HUES6 (cell line): Measurements from ENCODE around the gene MIR17HG.

ENCODE experiments used
- H3K27ac ChIP-seq: 2 replicates; pipeline ENCODE4 v1.7.0; 2013; ENCODE audit warnings: low read depth, mild to moderate bottlenecking, low read length, inconsistent platforms
- H3K27me3 ChIP-seq: 2 replicates; pipeline ENCODE4 v1.6.1; 2013; ENCODE audit warnings: low read length; ENCODE audit not compliant: control insufficient read depth, insufficient read depth
- H3K36me3 ChIP-seq: 2 replicates; pipeline ENCODE4 v1.6.1; 2013; ENCODE audit warnings: low read length; ENCODE audit not compliant: control insufficient read depth, insufficient read depth
- H3K4me1 ChIP-seq: 2 replicates; pipeline ENCODE4 v1.6.1; 2013; ENCODE audit warnings: low read length; ENCODE audit not compliant: control insufficient read depth, insufficient read depth
- H3K4me3 ChIP-seq: 2 replicates; pipeline ENCODE4 v1.5.1; 2013; ENCODE audit warnings: low read depth, low read length
- H3K9ac ChIP-seq: one replicate; pipeline ENCODE4 v1.6.1; 2013; ENCODE audit warnings: mild to moderate bottlenecking, low read length
- H3K9me3 ChIP-seq: 2 replicates; pipeline ENCODE4 v1.6.1; 2013; ENCODE audit warnings: low read depth, low read length; ENCODE audit not compliant: control insufficient read depth, insufficient read depth

Gene MIR17HG

DNA sequence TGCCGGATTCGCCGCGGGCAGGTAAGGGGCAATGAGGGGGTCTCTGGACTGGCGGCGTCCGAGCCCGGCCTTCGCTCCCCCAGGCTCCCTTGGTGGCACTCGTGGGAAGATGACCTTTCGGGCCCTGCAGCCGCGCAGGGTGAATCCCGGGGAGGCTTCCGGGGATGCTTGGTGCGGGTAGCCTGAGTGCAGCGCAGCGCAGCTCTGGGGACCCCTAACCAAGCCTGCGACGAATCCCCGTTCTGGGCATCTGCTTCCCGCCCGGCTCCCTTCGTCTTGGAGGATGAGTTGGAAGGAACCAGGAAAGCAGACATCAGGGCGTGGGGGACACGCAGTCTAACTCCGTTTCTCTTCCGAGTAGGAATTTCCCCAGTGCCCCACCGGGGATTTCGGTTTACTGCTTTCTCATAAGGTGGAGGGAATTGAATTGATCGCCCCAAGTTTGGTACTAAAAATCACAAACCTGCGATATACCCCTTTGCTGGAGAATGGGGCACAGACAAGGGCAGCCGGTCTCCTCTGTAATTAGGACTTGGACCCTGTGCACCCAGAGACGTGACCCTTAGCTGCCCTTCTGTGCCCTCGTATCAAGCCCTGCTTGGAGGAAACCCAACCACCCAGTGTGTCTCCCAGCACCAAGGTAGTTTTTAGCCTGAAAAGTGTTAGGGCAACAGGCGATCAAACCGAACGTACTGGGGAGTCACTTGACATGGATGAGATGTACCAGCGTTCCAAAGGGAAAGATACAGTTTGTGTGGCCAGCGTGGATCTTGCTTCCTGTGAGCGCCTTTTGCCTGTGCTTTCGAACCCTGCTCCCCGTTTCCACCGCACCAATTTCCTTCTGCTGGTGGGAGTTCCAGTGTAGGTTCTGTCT is 51.9 kb downstream of the MIR17HG start:
- no peaks in the 10 kb centered on the region for H3K9me3 ChIP-seq
- peak overlapping the region; percentile 23 for H3K9ac ChIP-seq
- H3K27me3 ChIP-seq = peaks cover 75% of the 10 kb centered on the region
- H3K4me3 ChIP-seq = peak overlapping the region; percentile 75
- no peaks in the 10 kb centered on the region for H3K4me1 ChIP-seq
- H3K27ac ChIP-seq = no peak overlapping the region
- H3K36me3 ChIP-seq = no peaks in the 10 kb centered on the region

DNA sequence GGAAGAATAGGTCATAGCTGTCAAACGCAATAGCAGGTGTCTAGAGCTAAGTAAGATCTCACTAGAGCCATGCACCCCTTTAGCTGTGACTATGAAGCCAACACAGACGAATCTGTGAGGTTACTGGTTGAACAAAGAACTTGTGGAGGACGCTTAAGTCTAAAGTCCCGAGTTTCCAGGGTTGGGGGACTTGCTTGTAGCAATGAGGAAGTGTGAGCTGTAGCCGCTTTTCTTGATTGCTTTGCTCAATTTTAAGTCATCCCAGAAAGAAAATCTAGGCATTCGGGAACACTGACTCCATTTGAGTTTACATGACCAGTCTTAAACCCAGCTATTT is 52.5 kb downstream of the MIR17HG start:
- peaks cover 71% of the 10 kb centered on the region for H3K27me3 ChIP-seq
- no peaks in the 10 kb centered on the region for H3K9me3 ChIP-seq
- H3K9ac ChIP-seq = no peak overlapping the region
- no peaks in the 10 kb centered on the region for H3K4me1 ChIP-seq
- no peaks in the 10 kb centered on the region for H3K36me3 ChIP-seq
- H3K27ac ChIP-seq = no peak overlapping the region
- H3K4me3 ChIP-seq = no peak overlapping the region

DNA sequence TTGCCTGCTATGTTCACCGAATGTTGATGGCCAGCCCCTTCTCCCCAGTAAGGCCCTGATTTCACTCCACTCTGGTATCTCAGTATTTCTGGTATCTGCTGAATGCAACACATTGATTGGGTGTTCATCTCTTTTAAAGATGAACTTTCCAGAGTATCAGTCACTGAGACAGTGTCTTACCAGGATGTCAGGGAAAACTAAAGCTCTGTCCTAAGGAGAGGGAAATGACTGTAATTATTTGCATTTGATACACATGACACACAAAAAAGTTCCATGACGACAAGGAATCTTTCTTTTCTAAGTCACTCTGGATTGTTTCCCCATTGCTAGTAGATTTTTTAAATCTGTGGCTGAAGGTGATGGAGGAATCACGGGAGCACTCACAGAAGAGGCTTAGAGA is 53.2 kb downstream of the MIR17HG start:
- H3K4me1 ChIP-seq = no peaks in the 10 kb centered on the region
- H3K4me3 ChIP-seq = no peak overlapping the region
- no peaks in the 10 kb centered on the region for H3K9me3 ChIP-seq
- no peak overlapping the region for H3K9ac ChIP-seq
- no peaks in the 10 kb centered on the region for H3K36me3 ChIP-seq
- peaks cover 67% of the 10 kb centered on the region for H3K27me3 ChIP-seq
- no peak overlapping the region for H3K27ac ChIP-seq

DNA sequence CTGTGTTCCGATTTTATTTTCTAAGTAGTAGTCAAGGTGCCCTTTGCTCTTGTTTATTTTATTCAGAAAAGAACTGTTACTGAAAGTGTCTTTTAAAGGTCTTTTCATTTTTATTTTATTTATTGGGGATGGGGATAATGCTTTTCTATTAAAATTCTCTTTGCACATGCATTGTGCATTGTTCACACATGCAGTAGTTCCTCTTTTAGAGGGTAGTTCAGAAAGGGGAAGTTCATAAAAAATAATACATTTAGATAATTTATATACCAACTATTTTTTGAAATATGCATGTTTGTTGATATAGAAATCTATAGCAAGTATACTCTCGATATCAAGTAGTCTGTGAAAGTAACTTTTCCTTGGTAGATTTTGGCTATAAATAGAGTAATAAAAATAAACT is 54.4 kb downstream of the MIR17HG start:
- Histone ChIP-seq H3K9me3 (no peaks in the 10 kb centered on the region), H3K27ac (no peak overlapping the region), H3K36me3 (no peaks in the 10 kb centered on the region), H3K27me3 (peaks cover 57% of the 10 kb centered on the region), H3K4me3 (no peak overlapping the region), H3K9ac (no peak overlapping the region), H3K4me1 (no peaks in the 10 kb centered on the region)
